Measurements from ENCODE around the gene VWA5B2. TPM values are rescaled to one million over a fixed set of nuclear protein-coding genes. Genes with fewer than 3 reads are reported as not detected.
A peak's percentile ranks its signal among the peaks of the same experiment; 100 is the strongest.

VWA5B2 gene
- total RNA-seq, 1 donor from 2014 or later, result 23.7 TPM

DNA sequence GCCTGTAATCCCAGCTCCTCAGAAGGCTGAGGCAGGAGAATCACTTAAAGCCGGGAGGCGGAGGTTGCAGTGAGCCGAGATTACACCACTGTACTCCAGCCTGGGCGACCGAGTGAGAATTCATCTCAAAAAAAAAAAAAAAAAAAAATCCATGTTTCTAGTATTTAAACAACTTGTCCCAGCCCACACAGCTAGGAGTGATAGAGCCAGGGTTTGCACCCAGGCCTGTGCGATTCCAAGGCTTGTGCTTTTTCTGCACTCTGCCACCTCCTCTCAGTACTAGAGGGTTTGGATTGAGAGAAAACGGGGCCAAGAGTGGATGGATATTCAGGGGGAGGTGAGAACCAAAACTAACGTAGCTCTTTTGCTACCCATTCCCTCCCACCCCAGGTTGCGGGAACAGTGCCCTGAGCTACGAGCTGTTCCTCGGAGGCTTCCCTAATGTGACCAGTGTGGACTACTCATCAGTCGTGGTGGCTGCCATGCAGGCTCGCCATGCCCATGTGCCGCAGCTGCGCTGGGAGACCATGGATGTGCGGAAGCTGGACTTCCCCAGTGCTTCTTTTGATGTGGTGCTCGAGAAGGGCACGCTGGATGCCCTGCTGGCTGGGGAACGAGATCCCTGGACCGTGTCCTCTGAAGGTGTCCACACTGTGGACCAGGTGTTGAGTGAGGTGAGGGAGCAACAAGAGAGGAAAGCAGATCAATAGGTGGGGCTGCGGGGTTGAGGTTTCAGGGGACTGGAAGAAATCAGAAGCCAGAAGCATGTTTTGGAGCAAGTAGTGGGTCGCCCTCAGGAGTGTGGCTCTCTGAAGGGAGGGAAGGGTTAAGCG is 27.9 kb downstream of the VWA5B2 start:
- no peak for DNase-seq (ENCODE audit: extremely low spot score, unreplicated experiment)
- Mint-ChIP-seq H3K27ac (no peak overlapping the region), H3K27me3 (peaks cover 41% of the 10 kb centered on the region), H3K9me3 (no peaks in the 10 kb centered on the region), H3K4me1 (ENCODE audit: unreplicated experiment) (peaks cover 10% of the 10 kb centered on the region), H3K36me3 (peaks cover 4% of the 10 kb centered on the region), H3K4me3 (peak overlapping the region; percentile 45)
- TF ChIP-seq, protein P1, sequence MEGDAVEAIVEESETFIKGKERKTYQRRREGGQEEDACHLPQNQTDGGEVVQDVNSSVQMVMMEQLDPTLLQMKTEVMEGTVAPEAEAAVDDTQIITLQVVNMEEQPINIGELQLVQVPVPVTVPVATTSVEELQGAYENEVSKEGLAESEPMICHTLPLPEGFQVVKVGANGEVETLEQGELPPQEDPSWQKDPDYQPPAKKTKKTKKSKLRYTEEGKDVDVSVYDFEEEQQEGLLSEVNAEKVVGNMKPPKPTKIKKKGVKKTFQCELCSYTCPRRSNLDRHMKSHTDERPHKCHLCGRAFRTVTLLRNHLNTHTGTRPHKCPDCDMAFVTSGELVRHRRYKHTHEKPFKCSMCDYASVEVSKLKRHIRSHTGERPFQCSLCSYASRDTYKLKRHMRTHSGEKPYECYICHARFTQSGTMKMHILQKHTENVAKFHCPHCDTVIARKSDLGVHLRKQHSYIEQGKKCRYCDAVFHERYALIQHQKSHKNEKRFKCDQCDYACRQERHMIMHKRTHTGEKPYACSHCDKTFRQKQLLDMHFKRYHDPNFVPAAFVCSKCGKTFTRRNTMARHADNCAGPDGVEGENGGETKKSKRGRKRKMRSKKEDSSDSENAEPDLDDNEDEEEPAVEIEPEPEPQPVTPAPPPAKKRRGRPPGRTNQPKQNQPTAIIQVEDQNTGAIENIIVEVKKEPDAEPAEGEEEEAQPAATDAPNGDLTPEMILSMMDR (conservative IDR thresholded peaks at IDR 0.05), result no peak

DNA sequence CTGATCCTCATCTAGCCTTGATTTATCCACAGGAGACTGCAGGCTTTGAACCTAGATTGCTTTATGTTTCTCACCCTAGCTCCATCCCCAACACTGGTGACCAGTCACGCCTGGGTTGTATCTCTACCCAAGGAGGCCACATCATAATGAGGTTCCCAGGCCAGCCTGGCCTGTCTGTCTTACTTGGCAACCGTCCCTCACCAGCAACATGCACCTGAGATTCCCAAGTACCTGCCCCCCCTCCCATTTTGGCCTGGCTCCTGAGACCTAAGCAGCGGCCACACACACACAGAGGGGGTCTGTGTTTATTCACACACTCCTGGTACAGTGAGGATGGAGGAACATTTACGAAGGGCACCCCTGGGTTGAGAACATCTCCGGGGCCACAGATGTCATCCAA is 29.5 kb downstream of the VWA5B2 start:
- Mint-ChIP-seq H3K4me1 (ENCODE audit: unreplicated experiment) (peaks cover 10% of the 10 kb centered on the region), H3K9me3 (no peaks in the 10 kb centered on the region), H3K36me3 (peaks cover 4% of the 10 kb centered on the region), H3K4me3 (peak overlapping the region; percentile 21), H3K27me3 (peaks cover 53% of the 10 kb centered on the region), H3K27ac (no peak overlapping the region)
- TF ChIP-seq, protein P1 (conservative IDR thresholded peaks at IDR 0.05), result no peak
- no peak for DNase-seq (ENCODE audit: extremely low spot score, unreplicated experiment)

DNA sequence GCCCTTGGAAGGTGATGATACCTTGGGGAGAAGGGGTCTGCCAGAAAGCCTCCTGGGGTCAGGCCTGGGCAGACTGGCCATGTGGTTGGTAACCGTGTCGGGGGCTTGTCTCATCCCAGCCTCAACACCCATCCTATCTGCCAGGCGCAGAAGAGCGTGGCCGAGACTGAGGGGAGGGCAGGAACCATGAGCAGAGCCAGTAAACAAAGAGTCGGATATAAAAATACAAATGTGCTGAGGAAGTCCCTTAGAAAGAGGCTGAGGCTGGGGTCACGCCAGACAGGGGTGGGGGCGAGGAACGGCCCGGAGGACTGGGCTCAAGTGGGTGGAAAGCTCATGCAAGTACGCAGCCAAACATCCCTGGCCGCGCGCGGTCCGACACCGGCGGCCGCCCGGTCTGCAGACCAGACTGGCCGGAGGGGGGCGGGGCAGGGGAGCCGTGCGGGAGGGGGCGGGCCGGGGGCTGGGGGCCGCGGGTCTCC is 30.1 kb downstream of the VWA5B2 start:
- no peak for DNase-seq (ENCODE audit: extremely low spot score, unreplicated experiment)
- TF ChIP-seq, protein P1 (conservative IDR thresholded peaks at IDR 0.05), result no peak
- peaks cover 10% of the 10 kb centered on the region for H3K4me1 Mint-ChIP-seq (ENCODE audit: unreplicated experiment)
- peak overlapping the region; percentile 27 for H3K27ac Mint-ChIP-seq
- no peaks in the 10 kb centered on the region for H3K9me3 Mint-ChIP-seq
- H3K4me3 Mint-ChIP-seq, result peak overlapping the region; percentile 63
- peaks cover 58% of the 10 kb centered on the region for H3K27me3 Mint-ChIP-seq
- H3K36me3 Mint-ChIP-seq, result peaks cover 4% of the 10 kb centered on the region

DNA sequence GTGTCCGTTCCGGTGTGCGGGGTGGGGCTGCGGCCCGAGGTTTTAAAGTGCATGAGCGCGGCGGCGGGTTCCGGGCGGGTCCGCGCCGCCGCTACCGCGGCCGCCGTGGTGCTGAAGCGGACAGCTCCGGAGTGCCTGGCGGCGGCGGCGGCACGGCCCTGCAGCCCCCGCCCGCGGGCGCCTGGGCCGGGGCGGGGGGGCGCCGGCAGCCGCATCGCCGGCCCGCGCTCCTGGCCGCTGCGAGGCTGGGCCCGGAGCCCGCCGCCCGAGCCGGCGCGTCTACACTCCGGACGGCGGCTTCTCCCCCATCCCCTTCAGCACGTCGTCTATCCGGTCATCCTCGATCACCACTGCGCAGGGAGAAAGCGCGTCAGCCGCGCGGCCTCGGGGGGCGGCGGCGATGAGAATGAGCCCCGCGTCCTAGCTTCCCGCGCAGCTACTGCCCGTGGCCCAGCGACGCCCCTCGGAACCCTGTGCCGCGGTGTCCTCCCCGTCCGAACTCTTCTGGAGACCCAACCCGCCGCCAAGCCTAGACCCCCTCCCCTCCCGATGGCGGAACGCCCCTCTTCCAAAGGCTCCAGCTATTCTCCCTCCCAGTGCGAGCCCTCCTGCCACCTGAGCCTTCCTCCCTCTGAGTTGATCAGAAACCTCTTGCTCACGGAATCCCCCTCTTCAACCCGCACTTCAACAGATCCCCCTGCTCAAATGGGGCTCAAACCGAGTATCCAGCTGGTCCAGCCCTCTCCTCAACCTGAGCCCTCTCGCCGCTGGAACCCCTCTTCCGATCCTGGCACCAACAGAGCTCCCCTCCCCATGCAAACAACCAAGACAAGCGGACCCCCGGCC is 30.7 kb downstream of the VWA5B2 start:
- no peak for DNase-seq (ENCODE audit: extremely low spot score, unreplicated experiment)
- Mint-ChIP-seq H3K36me3 (peaks cover 4% of the 10 kb centered on the region), H3K27ac (peak overlapping the region; percentile 53), H3K4me1 (ENCODE audit: unreplicated experiment) (peaks cover 10% of the 10 kb centered on the region), H3K27me3 (peaks cover 65% of the 10 kb centered on the region), H3K4me3 (peak overlapping the region; percentile 89), H3K9me3 (no peaks in the 10 kb centered on the region)
- TF ChIP-seq, protein P1 (conservative IDR thresholded peaks at IDR 0.05), result no peak

DNA sequence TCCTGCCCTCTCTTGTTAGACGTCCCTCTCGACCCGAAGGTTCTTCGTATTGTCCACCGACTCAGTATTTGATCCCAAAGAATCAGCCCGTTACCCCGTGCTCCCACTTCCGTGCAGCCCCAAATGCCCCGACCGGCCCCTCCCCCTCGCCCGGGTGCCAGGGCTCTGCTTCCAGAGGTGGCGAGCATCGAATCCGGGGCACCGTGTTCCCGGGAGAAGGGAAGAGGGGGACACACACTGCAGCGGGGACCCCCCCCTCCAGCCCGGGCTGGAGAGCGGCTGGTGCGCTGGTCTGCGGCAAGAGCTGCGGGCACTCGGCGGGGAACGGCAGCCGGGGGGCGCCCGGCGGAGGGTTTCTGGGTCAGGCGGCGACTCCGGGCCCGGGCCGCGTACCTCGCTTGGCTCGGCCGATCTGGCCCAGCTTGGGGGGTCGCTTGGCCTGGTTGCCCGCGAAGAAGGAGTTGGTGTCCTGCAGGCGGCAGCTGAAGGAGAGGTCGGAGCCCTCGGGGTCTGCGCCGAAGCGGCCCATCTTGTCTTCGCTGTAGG is 31.4 kb downstream of the VWA5B2 start:
- DNase-seq (ENCODE audit: extremely low spot score, unreplicated experiment), result no peak
- H3K36me3 Mint-ChIP-seq, result peaks cover 4% of the 10 kb centered on the region
- H3K27me3 Mint-ChIP-seq, result peaks cover 68% of the 10 kb centered on the region
- TF ChIP-seq, protein P1 (conservative IDR thresholded peaks at IDR 0.05), result no peak
- H3K4me3 Mint-ChIP-seq, result peak overlapping the region; percentile 89
- H3K27ac Mint-ChIP-seq, result peak overlapping the region; percentile 53
- no peaks in the 10 kb centered on the region for H3K9me3 Mint-ChIP-seq
- peaks cover 10% of the 10 kb centered on the region for H3K4me1 Mint-ChIP-seq (ENCODE audit: unreplicated experiment)

Measured in type B pancreatic cell (in vitro differentiated cells).